ENCODE measurements around the gene HCCS.

GRCh38 chrX:11171956-11172355, 60.8 kb downstream of the HCCS start:
- TF ChIP-seq POLR2A (IDR thresholded peaks at IDR 0.05) (no peak), CTCF (IDR thresholded peaks at IDR 0.05) (no peak)
